Endothelial cell of umbilical vein (primary cell): ENCODE results near the gene PRKAB2. TPM values are rescaled to one million over a fixed set of nuclear protein-coding genes. Genes with fewer than 3 reads are reported as not detected.
"Not testable (repeated sequence)": the region's sequence is repeated elsewhere in the genome, so short reads cannot be mapped to it uniquely, and the experiment has no call there.

Experiments used
- BruUV-seq: library from RNA; stranded (reverse); fragments of 400-500 nt; replicated peaks from 2 replicates; lab custom pipeline; 2021; lab: Mats Ljungman, UMichigan
- CTCF ChIA-PET: fragments of 300-600, 350-600 bp; sonication (Branson Sonifier 250); formaldehyde crosslinking; loops from one replicate; lab custom pipeline; 2021; ENCODE audit warnings: antibody characterized with exemption, inconsistent platforms; lab: Charles Lee
- POLR2A ChIA-PET: fragments of 300-600, 350-600 bp; sonication (Branson Sonifier 250); formaldehyde crosslinking; loops from one replicate; lab custom pipeline; 2021; ENCODE audit warnings: antibody characterized with exemption, inconsistent platforms; lab: Charles Lee
- DNase-seq: peaks from one replicate; pipeline ENCODE4 v3.0.0-alpha.2; 2011; ENCODE audit warnings: low read depth, low spot score
- FAIRE-seq: peaks from 2 replicates; lab custom pipeline; 2011; peaks lifted over from hg19 to GRCh38; lab: Jason Lieb, UNC
- H2AFZ ChIP-seq: 2 replicates; pipeline ENCODE4 v1.6.0; 2012; ENCODE audit warnings: low read depth, low read length, control low read depth, inconsistent platforms
- H3K27ac ChIP-seq: 2 replicates; pipeline ENCODE4 v1.5.1; 2011; ENCODE audit warnings: low read depth, mild to moderate bottlenecking, control low read depth, low read length, moderate library complexity; ENCODE audit not compliant: insufficient read depth
- H3K27me3 ChIP-seq, 2 experiments: 2 replicates each; pipeline versions ENCODE4 v1.6.0 to v1.6.1; 2011; ENCODE audit warnings: low read length in 2 of 2, mixed read lengths in 1 of 2; ENCODE audit not compliant: control insufficient read depth in 2 of 2, insufficient read depth in 2 of 2
- H3K36me3 ChIP-seq, 2 experiments: 2 replicates in 1 of 2; 3 replicates in 1 of 2; pipeline ENCODE4 v1.5.1; 2011; ENCODE audit warnings: low read length in 2 of 2, mild to moderate bottlenecking in 1 of 2, moderate library complexity in 1 of 2; ENCODE audit not compliant: control insufficient read depth in 2 of 2, insufficient read depth in 2 of 2; ENCODE audit errors: extremely low read depth in 1 of 2
- H3K4me1 ChIP-seq: 3 replicates; pipeline ENCODE4 v1.5.1; 2011; ENCODE audit warnings: mild to moderate bottlenecking, low read length; ENCODE audit not compliant: control insufficient read depth, insufficient read depth; ENCODE audit errors: extremely low read depth
- H3K4me2 ChIP-seq: 2 replicates; pipeline ENCODE4 v1.6.1; 2011; ENCODE audit warnings: low read length, control low read depth, mixed read lengths; ENCODE audit not compliant: insufficient read depth
- H3K4me3 ChIP-seq, 3 experiments: fragments of 200-600 bp in 1 of 3; sonication (generic), shearing (Covaris generic) in 1 of 3; replicated peaks in 1 of 3; 2 replicates each; pipeline ENCODE4 v1.5.1; 2011 to 2016; ENCODE audit warnings: control low read depth in 3 of 3, low read length in 3 of 3, mild to moderate bottlenecking in 2 of 3, inconsistent platforms in 1 of 3, low read depth in 1 of 3, moderate library complexity in 1 of 3; ENCODE audit not compliant: insufficient read depth in 1 of 3
- H3K79me2 ChIP-seq: 2 replicates; pipeline ENCODE4 v1.6.0; 2012; ENCODE audit warnings: low read length, inconsistent platforms; ENCODE audit not compliant: control insufficient read depth, insufficient read depth
- H3K9ac ChIP-seq: replicated peaks from 2 replicates; pipeline ENCODE3; 2011; ENCODE audit warnings: low read length, control low read depth; ENCODE audit not compliant: insufficient read depth; ENCODE audit errors: extremely low read depth
- H3K9me1 ChIP-seq: replicated peaks from 3 replicates; pipeline ENCODE4 v1.6.0; 2011; ENCODE audit warnings: mild to moderate bottlenecking, low read length; ENCODE audit not compliant: control insufficient read depth, insufficient read depth; ENCODE audit errors: extremely low read depth
- H3K9me3 ChIP-seq: replicated peaks from 2 replicates; pipeline ENCODE4 v1.5.1; 2012; ENCODE audit warnings: low read length, inconsistent platforms; ENCODE audit not compliant: control insufficient read depth, insufficient read depth
- H4K20me1 ChIP-seq: replicated peaks from 2 replicates; pipeline ENCODE3; 2011; ENCODE audit warnings: mild to moderate bottlenecking, low read length; ENCODE audit not compliant: control insufficient read depth, insufficient read depth; ENCODE audit errors: extremely low read depth
- EZH2 ChIP-seq: IDR thresholded peaks from 2 replicates; pipeline ENCODE4 v1.6.1; 2012; ENCODE audit warnings: borderline replicate concordance, low read depth, mild to moderate bottlenecking, moderate library complexity, low read length, inconsistent platforms; ENCODE audit not compliant: severe bottlenecking
- MAX ChIP-seq: IDR thresholded peaks from 2 replicates; pipeline ENCODE4 v1.6.1; 2011; ENCODE audit not compliant: insufficient read depth, insufficient read length
- MYC ChIP-seq: IDR thresholded peaks from one replicate; pipeline ENCODE4 v1.6.1; 2011; ENCODE audit warnings: mild to moderate bottlenecking, low read depth, low read length
- dilution Hi-C: fragments of 300-500 bp; cut with MboI; formaldehyde crosslinking; loops from one replicate; pipeline ENCODE4 v1.15.0; 2019; ENCODE audit warnings: low sequenced_read_pairs; ENCODE audit not compliant: extremely low pct_ligation_motif_present
- intact Hi-C: fragments of 100-400 bp; cut with micrococcal nuclease; formaldehyde crosslinking; loops from one replicate; pipeline ENCODE4 v1.10.0; 2022
- polyA plus RNA-seq, 4 experiments: library from polyadenylated mRNA; depleted of rRNA in 3 of 4; stranded (reverse) in 3 of 4; unstranded in 1 of 4; fragments of >200 nt; gene quantifications; 2 replicates each; pipeline versions ENCODE4 v1.2.1 to v1.2.3, GENCODE V29; 2011 to 2012; ENCODE audit warnings: missing spikeins in 1 of 4
- total RNA-seq: library from RNA; stranded (reverse); gene quantifications from 2 replicates; pipeline ENCODE4 v1.2.3, GENCODE V29; 2021

Gene PRKAB2
- total and polyA plus RNA-seq, 2 donors (not counting 3 experiments of a cell fraction or from before 2014, with no cell fraction given): 6.2 to 7.4 TPM

GRCh38 chr1:147162093-147162492 lies 10.2 kb downstream of the PRKAB2 start:
- H3K36me3 ChIP-seq: peaks cover 6 to 7% of the 10 kb centered on the region in 2 experiments
- no peak for TF ChIP-seq MAX
- TF ChIP-seq MYC: no peak
- no peak for TF ChIP-seq EZH2
- H2AFZ ChIP-seq: no peak overlapping the region
- ChIA-PET CTCF (interaction anchor here (1.1 to 1.8 kb wide), 2 partner anchors 80 to 82 kb away, joined by 4 to 5 read pairs; partner anchors contain the start of gene CHD1L), POLR2A (interaction anchor here (0.9 kb wide), 1 partner anchor 10 kb away, joined by 3 read pairs; no protein-coding TSS in a partner anchor)
- DNase-seq (no peak), FAIRE-seq (no peak)
- H3K9me1 ChIP-seq: no peaks in the 10 kb centered on the region
- H3K9ac ChIP-seq: no peak overlapping the region
- no peak overlapping the region for H3K4me3 ChIP-seq
- BruUV-seq: no TSS peak
- no peak overlapping the region for H3K27ac ChIP-seq
- H3K9me3 ChIP-seq: no peaks in the 10 kb centered on the region
- no peaks in the 10 kb centered on the region for H3K79me2 ChIP-seq
- H4K20me1 ChIP-seq: no peaks in the 10 kb centered on the region
- intact Hi-C loops (no loop called here), dilution Hi-C loops (no loop called here)
- no peaks in the 10 kb centered on the region for H3K27me3 ChIP-seq
- H3K4me2 ChIP-seq: no peak overlapping the region
- no peaks in the 10 kb centered on the region for H3K4me1 ChIP-seq

- FAIRE-seq, H3K27ac ChIP-seq, H3K9me1 ChIP-seq, H3K4me1 ChIP-seq, intact Hi-C loops, dilution Hi-C loops, H3K79me2 ChIP-seq, H3K4me2 ChIP-seq, POLR2A ChIA-PET, H4K20me1 ChIP-seq, H3K9ac ChIP-seq, H3K4me3 ChIP-seq, H3K9me3 ChIP-seq, H2AFZ ChIP-seq, DNase-seq, BruUV-seq, H3K27me3 ChIP-seq: not testable (repeated sequence)
- CTCF ChIA-PET: interaction anchor here (1.2 kb wide), 1 partner anchor 85 kb away, joined by 3 read pairs; no protein-coding TSS in a partner anchor
- peaks cover 6 to 10% of the 10 kb centered on the region in 2 experiments for H3K36me3 ChIP-seq
Measured at GRCh38 chr1:147157116-147157515, 15.2 kb downstream of the PRKAB2 start.
